HG03342 (cell line): Measurements from ENCODE around the gene ISX.

Source experiments
- ATAC-seq: cut with Tn5 transposase; IDR thresholded peaks from one replicate; pipeline ENCODE4 v1.9.1; 2021; ENCODE audit warnings: mild to moderate bottlenecking, moderate library complexity; ENCODE audit not compliant: unreplicated experiment

The ISX gene

DNA sequence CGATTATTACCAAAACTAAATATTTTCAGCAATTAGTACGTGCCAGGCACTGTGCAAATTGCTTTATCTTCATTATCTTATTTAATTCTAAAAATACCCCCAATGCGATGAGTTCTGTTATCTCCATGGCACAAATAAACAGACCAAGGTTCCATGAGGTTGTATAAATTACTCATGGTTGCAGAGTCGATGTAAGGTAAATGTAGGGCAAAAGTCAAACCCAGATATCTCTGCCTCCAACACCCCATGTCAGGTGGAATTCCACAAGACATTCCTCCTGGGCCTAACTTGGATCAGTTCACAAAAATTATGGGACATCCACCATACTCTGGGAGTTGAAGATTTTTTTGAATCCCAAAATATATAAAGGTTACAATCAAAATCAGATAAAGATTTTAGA lies 43.7 kb downstream of the ISX start:
- ATAC-seq = no peak

DNA sequence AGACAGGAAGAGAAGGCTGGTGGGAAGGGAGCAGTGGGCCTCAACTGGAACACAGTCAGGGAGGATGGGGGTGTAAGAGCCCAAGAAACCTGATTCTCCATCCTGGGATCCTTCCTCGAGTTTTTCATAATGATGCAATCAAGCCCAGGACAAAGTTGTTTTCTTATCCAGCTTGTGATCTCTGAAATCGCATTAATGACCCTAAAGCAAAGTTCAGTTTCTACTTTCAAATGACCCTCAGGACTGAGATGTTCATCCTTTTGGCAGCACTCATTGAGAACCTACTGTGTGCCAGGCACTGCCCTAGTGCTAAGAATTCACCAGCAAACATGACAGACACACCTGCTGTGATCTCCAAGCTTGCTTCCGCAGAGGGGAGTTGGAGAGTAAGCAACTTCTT lies 45.3 kb downstream of the ISX start:
- ATAC-seq = no peak

DNA sequence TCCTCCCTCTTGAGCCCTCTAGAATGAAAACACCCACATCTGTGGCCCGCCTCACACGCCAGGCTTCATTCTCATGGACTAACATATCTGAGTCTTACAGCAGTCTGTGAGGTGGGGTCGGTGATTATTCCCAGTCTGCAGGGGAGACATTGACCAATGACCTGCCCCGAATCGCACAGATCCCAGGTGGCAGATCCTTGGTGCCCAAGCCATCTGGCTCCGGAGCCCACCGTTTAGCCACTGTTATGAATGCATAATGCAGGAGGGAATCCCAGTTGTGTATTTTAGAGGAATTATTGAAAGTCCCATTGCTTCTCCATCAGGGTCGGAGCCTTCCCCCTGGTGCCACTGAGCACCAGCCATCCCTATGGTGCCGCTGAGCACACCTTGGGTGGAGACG lies 47.4 kb downstream of the ISX start:
- ATAC-seq = no peak

DNA sequence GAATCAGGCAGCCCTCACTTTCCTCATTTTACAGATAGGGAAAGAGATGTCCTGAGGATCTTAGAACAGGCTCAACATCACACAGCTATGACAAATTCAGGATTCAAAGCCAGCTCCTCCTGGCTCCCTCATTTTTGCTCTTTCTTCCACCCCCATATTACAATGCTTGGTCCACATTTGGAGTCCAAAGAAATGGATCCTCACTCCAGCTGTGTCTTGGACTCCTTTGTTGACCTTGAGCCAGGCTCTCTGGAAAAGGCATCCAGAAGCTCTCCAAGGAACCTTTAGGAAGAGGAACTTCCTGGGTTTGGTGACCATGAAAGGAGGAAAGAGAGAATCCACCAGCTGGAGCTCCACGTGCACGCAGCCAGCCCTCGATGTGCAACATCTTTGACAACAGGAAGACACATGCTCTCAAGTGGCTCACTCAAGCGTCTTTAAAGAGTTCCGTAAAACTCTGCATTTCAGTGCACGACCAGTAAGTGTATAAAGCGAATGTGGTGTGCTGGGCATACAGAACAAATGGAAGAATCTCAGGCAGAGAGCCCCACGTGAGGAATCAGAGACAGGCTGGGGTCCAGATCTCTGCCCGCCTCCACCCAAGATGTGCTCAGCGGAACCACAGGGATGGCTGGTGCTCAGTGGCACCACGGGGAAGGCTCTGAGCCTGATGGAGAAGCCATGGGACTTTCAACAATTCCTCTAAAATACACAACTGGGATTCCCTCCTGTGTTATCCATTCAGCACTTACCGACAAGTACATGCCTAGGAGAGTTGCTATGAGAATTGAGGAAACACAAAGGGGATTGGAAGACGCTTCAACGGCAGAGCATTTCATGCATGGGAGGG lies 48.4 kb downstream of the ISX start:
- ATAC-seq = no peak

DNA sequence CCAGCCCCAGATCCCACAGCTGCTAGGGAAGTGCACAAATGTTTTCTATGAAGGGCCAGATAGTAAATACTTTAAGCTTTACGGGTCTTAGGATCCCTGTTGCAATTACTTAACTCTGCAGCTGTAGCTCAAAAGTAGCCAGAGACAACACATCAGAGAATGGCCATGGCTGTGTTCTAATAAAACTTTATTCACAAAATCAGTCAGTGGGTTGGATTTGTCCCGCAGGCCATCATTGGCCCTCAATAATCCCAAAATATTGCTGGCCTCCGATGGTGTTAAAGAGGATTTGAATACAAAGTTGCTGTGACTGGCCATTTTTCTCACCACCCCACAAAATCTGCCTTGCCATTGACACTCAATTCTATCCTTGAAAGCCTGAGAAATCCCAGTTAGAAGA lies 49.6 kb downstream of the ISX start:
- no peak for ATAC-seq

DNA sequence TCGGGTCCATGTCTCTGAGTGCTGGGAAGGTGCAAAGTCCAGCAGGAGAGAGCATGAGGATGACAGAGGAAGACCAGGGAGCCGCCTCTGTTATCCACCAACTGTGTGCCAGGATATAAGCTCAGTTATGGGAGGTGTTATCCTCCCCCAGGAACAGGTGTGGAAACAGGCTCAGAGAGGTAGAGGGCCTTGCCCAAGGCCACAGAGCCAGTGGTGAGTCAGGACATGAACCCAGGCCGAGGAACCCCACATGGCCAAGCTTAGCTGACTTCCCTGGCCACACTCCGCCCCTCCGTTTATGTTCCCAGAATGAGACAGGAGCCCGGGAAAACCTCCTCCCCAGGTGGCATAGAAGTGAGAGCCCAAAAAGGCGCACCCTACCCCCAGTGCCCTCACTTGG lies 50.3 kb downstream of the ISX start:
- no peak for ATAC-seq

DNA sequence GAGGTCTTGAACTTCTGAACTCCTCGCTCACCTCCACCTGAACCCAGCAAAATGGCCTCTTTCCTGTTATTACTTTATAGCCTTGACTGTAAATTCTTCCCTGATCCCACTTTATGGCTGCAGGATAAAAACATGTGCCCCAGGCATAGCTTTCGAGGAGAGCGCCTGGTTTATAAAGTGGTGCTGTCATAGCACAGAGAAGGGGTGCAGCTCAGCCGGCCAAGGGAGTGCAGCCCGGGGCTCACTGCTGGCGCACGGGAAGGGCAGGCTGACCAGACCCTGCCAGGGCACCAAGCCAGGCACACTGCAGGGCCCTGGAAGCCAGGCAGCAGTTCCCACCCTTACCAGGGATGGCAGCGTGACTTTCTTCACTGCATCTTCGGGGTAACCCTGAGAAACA lies 50.9 kb downstream of the ISX start:
- no peak for ATAC-seq

DNA sequence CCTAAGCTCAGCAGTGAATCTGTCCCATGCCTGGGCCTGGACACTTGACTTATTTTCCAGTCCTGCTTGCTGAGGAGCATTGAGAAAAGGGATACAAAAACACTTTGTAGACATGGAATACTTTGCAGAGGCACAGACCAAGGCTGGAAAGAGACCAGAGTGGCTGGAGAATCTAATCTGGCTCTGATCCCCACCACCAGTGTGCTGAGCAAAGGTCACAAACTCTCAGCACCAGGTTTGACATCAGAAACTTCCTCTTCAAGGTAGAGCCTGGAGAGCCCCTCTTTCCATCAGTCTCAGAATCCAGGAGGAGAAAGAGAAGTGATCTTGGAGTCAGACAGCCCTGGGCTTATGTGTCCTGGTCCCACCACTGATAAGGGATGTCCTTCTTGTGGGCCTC lies 53.5 kb downstream of the ISX start:
- ATAC-seq = no peak

DNA sequence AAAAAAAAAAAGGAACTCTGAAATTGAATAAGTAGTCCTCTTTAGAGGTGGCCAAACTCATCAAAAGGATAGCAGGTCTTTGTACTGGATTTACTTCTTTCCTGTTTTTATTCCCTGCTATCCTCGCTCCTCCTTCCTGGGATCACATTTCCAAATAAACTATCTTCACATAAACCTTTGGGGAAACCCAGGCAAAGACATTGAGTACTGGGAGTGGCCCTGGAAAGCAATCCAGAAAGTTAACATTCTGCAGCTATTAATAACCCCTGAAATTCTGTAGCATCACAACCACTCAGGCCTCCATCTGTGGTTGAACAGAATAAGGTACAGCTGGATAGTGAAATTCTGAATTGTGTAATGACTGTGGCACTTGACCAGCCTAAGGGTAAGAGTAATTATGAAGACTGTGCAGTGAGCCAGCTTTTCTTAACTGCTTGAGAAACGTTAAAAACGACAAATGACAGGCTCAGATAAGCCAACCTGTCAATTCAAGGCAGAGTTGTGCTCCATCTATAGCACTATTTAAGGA lies 58.8 kb downstream of the ISX start:
- no peak for ATAC-seq

DNA sequence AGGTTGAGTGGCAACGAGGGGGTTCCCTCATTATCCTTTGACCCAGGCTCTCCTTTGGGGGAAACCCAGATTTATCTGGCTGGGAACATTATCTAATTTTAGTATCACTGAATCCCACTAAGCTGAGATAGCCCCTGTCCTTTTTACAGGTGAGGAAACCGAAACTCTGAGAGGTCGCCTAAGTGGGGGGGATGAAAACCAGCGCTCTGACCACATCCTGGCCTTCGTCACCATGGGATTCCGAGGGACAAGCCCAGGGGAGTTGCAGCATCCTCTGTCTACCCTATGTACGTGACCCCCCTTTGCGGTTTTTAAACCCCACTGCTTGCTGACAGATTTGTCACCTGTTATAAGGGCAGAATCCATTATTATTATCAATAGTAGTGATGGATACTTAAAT lies 61.0 kb downstream of the ISX start:
- peak; percentile 48 for ATAC-seq

DNA sequence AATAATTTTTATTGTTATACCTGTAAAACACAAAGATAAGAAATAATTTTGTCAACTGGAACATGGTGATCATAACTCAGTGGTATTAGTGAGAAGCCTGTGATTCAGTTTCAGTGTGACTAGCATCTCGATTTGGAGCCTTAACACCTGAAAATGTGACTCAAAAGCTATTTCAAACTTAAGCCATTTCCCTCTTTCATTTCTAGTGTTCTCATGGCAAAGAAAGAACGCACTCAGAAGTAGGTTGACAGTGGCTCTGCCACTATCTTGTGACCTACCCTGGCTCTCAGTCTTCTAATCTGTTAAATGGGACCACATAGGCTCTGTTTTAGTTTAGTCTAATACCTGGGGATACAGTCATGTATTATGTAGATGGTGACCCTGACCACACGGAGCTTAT lies 62.7 kb downstream of the ISX start:
- peak; percentile 41 for ATAC-seq

DNA sequence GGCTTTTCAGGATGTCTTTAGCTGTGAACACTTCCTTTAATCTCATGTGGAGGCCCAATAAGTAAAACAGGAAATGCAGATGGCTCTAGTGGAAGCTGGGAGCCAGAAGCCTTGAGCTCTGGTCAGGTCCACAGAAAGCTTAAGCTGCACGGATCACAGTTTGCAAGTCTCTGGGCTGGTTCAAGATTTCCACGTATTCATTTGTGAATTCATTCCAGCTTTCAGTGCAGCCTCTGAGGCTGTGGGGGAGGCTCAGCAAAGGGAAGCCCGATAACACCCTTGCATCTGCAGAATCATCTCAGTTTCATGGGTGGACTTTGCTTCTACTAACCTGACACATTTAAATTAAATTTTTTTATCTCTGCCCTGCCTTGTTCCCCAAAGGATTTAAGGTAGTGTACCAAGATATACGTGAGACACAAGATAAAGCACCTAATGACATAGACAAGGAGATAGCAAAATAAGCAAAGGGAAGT lies 65.6 kb downstream of the ISX start:
- ATAC-seq = no peak

DNA sequence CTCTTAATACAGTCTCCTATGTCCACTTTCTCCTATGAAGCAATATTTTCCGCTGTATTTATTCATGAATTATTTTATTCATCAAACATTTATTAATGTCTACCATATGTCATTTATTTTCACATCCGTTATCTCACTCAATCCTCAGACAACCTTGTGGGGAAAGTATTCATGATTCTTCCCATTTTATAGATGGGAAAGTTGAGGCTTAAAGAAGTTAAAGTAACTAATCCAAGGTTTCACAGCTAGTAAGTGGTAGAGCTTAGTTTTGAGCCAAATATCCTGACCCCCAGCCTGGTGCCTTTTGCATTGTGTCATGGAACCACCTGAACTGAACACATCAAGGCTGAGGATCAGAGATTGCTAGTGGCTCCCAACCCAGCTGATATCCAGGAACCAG lies 66.6 kb downstream of the ISX start:
- no peak for ATAC-seq

DNA sequence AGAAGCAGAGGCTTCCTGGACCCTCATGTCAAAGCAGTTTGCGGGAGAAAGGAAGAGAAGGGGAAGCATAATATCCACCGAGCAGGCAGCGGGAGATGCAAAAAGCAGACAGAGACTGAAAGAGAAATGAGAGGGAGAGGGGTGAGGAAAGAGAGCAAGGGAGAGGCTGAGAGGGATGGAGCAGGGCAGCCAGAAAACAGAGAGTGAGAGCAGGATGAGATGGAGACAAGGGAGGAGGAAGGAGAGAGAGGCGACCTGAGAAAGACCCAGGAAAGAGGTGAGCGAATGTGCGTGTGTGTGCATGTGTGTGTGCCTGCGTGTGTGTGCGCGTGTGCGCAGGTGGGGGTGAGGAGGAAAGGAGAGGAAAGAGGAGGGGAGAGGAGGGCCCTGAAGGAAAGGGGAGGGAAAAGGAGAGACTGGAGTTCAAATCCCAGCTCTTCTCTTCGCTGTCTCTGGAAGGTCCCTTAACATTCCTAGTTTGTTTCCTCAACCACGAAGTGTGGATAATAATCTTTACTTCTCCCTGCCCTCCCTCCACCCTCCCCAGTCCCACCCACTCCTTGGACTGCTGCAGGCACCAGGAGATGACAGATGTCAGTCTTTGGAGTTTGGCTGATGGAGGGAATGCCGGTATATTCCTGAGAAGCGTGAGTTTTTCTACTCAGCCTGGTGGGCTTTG lies 67.9 kb downstream of the ISX start:
- ATAC-seq = no peak

DNA sequence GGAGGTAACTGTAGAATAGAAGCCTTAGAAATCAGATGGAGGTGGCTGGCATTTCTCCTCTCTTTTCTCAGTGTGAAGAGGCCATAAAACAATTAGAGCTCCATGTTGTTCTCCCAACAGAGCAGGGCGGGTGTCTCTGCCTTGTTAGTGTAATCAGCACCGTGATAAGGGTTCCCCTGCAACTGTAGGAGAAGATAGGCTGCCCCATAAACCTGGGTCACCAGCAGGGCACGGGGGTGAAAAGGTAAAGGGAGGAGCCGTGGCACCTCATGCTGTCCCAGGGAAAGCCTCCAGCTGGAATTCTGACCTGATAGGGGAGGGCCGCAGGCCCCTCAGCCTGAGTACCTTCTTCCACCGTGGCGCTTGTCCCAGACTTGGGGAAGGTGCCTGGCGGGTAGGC lies 68.7 kb downstream of the ISX start:
- no peak for ATAC-seq

DNA sequence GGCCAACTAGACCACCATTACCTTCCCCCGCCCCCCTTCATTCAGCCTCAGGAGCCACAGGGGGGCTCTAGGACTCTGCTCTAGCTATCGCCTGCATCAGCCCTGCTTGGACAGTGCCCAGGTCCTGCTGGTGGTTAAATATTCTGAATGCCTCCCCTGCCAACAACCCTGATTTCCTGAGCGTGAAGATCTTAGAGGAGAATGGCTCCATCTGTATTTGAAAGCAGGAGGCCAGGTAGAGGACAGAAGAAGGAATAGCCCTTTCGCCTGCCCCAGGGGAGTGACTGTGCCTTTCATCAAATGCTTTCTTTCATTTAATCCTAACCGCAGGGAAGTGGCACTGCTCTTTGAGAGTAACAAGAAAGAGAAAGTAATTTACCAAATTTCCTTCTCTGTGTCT lies 69.2 kb downstream of the ISX start:
- ATAC-seq = no peak
